Measurements from ENCODE around the gene AFF3.
"Not testable (repeated sequence)": the region's sequence is repeated elsewhere in the genome, so short reads cannot be mapped to it uniquely, and the experiment has no call there.

Gene AFF3

DNA sequence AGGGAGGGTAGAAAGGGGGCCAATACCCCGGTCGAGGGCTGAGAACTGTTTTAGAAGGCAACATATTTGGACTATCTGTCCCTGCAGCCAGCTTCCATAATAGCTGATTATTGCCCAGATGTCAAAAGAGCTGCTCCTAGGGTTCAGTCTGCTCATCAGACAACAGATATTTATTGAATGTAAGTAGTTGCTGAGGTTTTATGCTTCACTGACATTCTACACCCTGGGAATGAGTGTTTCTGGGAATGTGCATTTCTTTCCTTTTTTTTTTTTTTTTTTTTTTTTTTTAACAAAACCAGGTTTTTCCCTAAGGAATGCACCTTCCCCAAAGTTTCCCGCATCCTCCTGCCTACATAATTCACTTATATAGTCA lies 33.8 kb downstream of the AFF3 start:
- DNase-seq (ENCODE audit: low read depth in 1 of 2, low spot score in 1 of 2) = not testable (repeated sequence)

DNA sequence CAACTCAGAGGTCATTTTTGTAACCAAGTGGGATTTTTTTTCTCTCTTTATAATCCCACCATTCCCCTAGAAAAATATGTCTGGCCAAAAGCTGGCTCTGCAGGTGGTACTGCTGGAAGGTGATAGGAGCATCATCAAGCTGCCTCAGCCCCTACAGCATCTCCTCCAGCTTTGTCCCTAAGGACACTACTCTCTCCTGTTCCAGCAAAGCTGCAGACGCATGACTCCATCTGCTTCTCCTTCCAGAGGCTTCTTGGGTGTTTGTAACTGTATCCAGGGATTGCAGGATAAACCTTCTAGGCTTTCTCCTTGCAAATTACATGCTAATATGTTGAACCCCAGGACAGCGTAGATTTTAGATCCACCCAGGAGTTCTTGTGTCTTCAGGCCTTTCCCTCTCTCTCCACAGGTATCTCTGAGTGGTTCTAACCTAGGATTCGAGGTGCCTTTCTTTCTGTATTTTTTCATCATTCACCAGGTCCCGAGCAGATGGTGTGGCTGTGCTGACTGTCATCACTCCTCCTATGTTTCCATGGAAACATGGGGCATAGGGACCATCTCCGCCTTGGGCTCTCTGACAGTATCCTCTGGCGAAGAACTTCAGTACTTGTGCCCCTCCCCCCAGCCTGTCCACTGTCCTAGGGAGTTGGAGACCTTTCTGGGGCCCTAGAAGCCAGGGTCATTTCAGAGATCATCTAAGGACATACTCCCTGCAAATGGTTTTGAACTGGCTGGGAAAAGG lies 34.3 kb downstream of the AFF3 start:
- no peak for DNase-seq (ENCODE audit: low read depth in 1 of 2, low spot score in 1 of 2)

DNA sequence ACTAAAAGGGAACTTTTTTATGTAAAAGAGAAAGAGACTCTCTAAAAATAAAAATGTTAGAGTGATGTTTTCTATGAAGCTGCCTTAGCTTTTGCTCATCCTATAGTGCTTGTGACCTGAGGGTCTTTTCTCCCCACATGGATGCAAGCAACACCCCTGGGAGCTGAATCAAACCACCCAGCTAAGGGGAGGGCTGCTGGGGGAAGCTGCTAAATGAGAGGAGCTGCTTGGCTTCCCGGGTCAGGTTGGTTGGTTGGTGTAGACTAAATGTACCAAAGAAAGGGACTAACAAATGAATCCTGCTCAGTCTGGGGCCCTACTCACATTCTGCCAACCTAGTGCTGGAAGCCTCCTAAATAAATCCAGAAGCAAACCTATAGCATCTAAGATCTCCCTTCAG lies 35.0 kb downstream of the AFF3 start:
- no peak for DNase-seq (ENCODE audit: low read depth in 1 of 2, low spot score in 1 of 2)

DNA sequence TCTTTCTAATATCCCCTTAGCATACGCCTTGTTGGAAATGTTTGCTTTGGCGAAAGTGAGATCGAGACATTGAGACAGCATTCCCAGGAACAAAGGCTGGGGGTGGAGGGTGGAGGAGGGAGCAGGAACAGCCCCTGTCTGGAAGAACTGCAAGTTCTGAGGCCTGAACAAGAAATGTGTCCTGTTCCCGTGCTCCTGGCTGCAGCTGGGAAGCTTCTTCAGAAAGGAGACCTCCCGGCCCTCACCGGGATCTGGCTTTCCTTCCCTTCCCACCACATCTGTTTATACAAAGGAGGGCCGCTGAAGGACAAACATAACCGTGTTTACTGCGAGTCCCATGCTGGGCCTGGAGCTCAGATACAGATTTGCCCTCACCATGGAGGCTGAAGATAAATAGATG lies 35.9 kb downstream of the AFF3 start:
- DNase-seq (ENCODE audit: low read depth in 1 of 2, low spot score in 1 of 2) = no peak

DNA sequence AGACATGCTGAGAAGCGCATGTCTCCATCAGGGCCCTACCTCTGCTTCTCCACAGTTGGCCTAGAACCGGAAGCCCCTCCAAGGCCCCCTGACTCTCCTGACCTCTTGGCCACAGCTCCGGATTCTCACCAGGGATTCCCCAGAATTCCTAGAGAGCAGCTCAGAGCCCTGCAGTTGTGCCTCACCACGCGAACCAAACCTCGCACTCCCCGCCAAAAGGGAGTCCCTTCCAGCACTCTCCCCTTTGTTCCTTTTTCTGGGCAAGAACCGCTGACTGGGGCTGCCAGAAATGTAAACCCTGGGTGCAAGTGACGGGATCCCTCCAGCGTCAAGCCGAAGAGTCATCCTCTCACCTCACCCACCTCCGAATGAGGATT lies 36.7 kb downstream of the AFF3 start:
- no peak for DNase-seq (ENCODE audit: low read depth in 1 of 2, low spot score in 1 of 2)

DNA sequence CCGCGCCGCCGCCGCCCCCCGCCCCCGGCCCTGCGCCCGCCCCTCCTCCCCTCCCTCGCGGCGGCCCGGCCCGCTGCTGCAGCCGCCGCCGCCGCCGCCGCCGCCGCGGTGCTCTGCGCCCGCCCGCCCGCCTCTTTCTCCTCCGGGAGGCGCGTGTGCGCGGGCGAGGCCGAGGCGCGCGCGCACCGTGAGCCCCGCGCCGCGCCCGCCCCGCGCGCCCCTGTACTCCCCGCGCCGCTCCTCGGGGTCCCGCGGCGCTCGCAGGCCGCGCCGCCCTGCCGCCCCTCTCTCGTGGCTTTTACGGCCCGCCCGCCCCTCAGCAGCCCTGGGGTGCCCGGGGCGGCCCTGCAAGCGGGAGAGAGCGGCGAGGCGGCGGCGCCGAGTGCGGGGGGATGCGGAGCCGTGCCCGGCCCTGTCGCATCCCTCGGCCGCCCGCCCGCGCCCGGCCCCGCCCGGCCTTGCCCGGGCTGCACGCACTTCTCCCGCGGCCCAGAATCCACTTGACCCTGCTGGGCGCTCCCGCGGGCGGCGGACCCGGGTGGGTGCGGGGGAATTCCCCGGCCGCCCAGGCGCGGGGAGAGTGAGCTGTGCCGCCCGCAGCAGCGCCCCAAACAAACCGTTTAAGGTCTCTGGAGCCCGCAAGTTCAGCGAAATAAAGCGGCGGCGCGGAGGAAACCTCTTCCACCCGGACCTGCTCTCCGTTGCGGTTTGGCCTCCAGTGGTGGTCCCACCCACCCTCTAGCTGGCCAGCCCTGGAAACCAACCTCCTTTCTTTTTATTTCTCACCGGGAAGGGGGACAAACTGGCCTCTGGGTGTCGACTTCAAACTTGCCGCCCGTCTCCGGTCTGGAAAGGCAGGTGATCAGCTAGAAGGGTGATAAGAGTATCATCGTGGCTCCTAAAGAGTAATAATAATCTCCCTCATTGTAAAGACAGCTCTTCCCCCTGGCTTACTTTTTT lies 37.4 kb downstream of the AFF3 start:
- DNase-seq (ENCODE audit: low read depth in 1 of 2, low spot score in 1 of 2) = no peak

DNA sequence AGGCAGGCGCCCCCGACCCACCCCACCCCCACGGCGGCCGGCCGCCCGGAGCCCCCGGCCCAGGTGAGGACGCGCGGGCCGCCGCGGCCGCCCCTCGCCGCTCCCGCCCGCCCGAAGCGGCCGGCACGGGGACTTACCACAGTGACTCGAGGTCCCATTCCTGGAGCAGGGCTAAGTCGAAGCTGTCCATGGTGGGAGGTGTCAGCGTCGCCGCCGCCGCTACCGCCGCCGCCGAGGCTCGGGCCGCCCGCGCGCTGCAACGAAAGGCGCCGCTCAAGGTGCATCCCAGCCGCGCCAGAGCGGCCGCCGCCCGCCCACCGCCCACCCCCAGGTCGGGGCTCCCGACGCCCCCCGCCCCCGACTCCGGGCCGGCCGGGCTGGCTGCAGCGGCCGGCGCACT lies 38.1 kb downstream of the AFF3 start:
- DNase-seq (ENCODE audit: low read depth in 1 of 2, low spot score in 1 of 2) = not testable (repeated sequence)

DNA sequence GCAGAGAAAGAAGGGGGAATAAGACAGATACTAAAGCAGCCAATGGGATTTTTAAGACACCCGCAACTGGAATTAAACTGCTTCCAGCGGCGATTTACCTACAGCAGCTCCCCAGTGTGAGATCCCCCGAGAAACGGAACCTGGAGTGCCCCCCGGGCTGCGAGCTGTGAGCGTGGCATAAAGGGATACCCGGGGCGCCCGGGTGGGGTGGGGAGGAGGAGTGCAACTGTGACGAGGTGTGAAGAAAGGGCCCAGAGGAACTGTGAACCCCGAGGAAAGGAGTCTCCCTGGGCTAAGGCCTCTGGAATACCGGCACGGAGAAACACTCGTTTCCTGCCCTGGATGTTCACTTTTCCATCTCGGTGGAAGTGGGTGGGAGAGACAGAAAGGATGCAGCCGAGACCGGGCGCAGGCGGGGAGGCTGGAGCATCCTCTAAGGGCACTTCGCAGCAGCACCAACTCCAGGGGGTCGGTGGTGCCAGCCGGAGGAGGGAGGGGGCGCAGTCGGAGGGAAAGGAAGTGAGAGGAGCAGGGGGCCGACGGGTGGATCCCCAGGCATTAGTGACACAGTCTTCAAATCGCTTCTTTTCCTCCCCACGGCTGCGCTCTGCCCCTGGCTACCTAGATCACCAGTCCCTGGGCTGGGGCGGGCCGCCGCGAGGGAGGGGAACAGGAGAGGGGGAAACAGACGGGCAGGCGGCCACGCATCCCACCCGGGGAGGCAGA lies 38.7 kb downstream of the AFF3 start:
- not testable (repeated sequence) for DNase-seq (ENCODE audit: low read depth in 1 of 2, low spot score in 1 of 2)

DNA sequence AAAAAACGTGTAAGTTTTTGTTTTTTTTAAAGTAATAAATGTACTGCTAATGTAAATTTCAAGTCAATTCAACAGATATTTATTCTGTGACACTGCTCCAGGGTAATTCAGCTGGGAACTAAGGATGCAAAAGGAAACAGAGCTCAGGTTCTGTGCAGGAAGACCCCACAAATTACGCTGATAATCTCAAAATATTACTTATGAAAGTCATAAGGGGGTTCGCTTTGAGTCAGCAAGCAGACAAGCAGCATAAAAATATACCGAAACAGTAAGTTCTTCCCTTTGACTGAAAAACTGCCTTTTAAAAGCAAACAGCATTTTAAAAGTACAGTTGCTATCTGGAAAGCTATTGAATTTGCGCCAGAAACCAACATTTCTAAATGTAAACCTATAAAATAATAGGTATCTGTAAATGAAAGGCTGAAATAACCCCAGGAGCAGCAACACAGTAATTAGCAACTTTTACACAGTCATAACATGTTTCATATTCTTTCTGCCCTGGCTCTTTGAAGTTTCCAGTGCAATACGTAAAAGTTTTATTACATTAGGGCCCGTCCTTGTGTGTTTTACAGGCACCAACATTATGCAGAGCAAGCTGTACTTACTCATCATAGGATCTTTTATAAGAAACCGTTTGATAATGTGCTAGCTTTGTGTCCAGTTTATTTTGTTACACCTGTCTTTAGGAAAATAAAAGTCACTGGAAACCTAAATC lies 39.8 kb downstream of the AFF3 start:
- not testable (repeated sequence) for DNase-seq (ENCODE audit: low read depth in 1 of 2, low spot score in 1 of 2)

DNA sequence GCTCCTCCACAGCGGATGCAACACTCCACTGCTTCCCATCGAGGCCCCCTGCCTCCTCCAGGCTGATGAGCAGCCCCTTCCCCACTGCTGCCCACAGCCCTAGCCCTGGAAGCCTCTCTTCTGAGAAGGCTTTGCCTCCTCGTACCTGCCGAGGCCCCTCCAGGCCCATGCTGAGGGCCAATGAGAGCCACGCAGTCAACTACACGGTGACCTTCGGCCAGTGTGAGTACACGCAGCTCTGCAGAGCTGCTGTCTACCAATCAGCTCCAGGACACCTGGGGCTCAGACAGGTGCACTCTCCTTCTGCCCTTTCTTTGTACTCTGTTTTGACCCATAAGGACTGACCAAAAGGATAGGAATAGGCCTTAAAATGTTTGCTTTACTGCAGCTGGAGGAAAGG lies 43.5 kb downstream of the AFF3 start:
- DNase-seq (ENCODE audit: low read depth in 1 of 2, low spot score in 1 of 2) = not testable (repeated sequence)

DNA sequence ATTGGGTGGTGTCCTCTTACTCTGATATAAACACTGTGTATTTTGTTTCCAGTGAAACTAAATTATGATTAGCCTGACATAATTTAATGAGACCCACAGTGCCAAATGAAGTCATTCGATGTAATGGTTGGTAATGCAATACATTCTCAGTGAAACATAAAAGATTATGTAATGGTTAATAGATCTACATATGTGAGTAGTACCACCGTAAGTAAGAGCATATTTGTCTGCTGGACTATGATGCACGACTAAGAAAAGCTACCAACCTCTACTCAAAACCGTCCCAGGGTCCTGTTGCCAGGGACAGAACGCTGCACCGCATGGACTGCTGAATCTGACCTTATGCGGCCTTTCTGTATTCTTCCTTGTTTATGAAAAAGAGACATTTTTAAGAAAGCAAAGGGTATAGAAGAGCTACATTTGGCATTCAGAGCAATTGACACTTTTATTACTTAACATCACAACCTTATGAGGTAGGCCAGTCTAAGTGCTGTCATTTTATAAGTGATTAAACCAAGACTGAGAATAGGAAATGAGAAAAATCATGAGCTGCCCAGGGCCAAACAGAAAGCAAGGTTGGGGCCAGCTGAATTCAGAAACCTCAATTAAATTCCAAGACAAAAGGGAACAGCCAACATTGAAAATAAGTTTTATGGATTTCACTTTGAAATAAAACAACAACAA lies 44.6 kb downstream of the AFF3 start:
- not testable (repeated sequence) for DNase-seq (ENCODE audit: low read depth in 1 of 2, low spot score in 1 of 2)

DNA sequence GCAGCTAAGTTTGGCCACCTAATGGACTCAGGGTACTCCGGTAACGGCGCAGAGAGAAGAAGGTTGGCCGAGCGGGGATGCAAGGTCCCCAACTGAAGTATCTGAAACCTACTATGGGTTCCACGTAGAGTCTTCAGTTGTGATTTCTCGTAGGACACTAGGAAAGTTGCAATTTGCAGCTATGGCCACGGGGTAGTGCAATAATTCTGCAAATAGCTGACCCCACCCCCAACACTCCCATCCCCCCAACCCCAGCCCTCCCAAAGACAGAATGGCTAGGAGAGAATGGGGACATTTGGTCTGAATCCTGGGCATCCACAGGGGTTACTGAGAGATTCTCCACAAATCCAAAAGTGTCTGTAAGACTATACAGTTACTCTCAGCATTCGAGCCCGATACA lies 46.5 kb downstream of the AFF3 start:
- DNase-seq (ENCODE audit: low read depth in 1 of 2, low spot score in 1 of 2) = not testable (repeated sequence)

DNA sequence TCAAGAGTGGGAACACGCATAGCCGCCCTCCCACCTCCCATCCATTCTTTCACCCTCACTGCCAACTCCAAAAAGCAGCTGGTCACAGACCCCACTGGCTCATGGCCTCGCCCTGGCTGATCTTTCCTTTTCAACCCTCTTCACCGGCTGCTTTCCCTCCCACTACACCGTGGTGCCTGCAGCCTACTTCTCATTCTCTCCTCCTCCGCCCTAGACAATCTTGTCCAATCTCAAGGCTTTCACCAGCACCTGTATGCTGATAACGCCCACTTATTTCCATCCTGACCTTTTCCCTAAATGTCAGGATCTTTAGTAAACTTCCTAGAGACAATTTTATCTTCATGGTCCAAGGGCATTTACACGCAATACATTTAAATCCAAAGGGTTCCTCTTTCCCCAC lies 50.6 kb downstream of the AFF3 start:
- not testable (repeated sequence) for DNase-seq (ENCODE audit: low read depth in 1 of 2, low spot score in 1 of 2)

DNA sequence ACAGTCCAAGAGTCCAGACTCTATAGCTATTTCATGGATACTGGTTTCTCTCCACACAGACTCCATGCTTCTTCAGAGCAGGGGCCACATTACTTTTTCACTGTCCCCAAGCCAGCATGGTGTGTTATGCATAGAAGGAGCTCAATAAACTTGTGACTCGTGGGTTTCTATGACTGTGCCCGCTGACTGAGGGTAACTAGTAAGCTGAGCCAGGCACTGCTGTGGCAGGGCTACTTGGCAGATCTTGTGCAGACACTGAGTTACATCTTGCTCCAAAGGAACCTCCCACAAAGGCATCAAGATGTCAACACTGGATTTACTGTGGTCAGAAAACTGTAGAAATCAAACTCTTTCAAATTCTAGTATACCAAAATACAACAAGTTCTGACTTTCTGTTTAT lies 56.6 kb downstream of the AFF3 start:
- not testable (repeated sequence) for DNase-seq (ENCODE audit: low read depth in 1 of 2, low spot score in 1 of 2)

DNA sequence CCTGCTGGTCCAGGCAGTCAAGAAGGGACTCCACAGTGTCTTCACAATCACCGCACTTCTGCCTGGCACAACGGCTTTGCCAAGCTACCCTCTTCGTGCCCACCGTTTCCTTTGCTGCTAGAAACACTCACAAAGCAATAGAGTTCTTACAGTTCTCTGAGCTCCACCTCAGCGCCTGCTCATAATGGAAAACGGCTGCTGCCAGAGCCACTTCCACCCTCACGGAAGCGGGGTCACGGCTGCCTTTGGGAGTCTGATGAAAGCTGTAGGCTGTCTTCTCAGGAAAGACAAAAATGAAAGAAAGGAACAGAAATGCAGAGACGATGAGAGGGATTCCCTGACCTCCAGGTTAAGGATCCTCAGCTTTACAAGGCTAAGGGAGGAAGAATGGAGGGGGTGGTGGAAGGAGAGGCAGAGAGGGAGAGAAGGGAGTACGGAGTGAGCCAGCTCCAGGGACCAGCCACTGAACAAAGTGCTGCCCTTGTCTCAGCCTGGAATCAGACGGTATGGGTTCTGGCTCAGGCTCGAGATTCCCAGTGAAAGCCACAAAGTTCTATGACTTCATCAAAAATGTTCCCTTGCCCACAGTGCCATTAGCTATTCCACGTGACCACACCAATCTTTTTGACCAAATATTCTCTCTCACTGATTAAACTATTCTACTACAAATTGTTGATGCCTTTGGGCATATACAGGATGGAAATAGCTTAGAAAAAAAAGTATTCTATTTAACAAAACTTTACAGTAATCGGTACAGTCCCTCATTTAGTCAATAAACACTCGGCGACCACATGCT lies 58.8 kb downstream of the AFF3 start:
- not testable (repeated sequence) for DNase-seq (ENCODE audit: low read depth in 1 of 2, low spot score in 1 of 2)

DNA sequence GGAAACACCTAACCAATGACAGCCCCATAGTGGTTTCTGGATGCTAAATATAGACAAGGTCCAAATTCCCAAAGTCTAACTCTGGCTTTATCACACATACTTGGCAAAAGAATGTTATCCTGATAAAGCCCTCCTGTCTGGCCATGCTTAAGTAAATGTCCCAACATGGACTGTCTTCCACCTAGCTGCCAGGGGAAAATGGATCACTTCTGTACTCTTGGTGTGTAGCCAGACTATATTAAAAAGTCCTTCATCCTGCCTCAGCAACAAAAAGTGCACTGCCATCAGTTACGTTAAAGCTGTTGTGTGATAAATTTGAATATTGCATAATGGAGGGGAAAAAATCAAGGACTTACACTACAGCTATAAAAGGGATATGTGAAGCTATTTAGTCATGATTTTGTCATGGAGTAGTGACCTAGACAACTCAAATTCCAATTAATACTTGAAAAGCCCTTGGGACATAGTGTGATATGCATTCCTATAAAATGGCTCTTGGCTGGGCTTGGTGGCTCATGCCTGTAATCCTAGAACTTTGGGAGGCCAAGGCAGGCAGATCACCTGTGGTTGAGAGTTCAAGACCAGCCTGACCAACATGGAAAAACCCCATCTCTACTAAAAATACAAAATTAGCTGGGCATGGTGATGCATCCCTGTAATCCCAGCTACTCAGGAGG lies 60.0 kb downstream of the AFF3 start:
- DNase-seq (ENCODE audit: low read depth in 1 of 2, low spot score in 1 of 2) = not testable (repeated sequence)

DNA sequence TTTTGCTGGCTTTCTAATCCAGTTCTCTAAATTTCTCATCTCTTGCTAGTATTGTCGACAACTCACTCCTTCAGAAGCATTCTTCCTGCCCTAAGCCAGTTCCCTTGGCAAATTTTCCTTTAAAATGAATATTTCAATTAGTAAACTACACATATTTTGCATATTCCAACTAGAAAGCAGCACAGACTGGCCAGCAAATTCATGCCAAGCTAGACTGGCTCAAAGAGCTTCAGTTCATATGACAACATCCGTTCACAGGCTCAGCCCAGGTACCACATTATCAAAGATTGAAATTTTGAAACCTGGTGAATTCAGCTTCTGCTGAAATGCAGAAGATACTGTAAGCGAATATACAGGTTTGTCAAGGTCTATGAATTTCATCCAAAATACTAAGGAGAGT lies 64.5 kb downstream of the AFF3 start:
- no peak for DNase-seq (ENCODE audit: low read depth in 1 of 2, low spot score in 1 of 2)

DNA sequence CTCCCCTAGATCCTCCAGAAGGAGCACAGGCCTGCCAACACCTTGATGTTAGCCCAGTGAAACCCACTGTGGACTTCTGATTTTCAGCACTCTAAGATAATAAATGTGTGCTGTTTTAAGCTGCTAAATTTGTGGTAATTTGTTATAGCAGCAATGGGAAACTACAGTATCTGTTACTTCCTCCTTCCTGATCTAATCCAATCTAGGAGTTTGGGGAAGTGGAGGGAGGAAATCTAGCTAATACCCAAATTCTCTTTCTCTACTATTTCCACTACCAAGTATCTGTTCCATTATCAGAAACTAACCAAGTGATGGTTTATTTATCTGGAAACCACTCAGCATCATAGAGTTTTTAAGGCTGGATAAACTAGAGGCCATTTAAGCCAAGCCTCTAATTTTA lies 64.9 kb downstream of the AFF3 start:
- no peak for DNase-seq (ENCODE audit: low read depth in 1 of 2, low spot score in 1 of 2)

DNA sequence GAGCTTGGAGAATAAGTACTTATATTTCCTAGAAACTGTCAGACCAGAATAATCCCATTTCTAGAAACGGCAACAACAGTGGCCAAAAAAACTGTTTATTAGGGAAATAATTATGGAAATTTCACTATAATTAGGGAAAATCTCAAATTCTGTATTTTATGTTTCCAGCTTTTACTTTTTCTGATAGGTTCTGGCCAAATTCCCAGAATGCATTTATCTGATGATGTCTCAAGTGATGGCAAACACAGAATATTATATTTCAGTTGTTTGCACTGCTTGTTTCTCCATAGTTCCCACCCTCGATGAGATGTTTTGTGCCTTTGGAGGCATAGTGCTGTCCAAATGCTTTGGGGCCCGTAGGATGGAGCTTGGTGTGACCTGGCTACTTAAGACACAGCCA lies 66.9 kb downstream of the AFF3 start:
- DNase-seq (ENCODE audit: low read depth in 1 of 2, low spot score in 1 of 2) = no peak

All from activated CD4-positive, alpha-beta T cell treated with anti-CD3 and anti-CD28 coated beads, Interleukin-2, amount 50 U/mL, for 24 hours (primary cell).